Measurements from ENCODE around the gene CSH2.
"Not testable (repeated sequence)": the region's sequence is repeated elsewhere in the genome, so short reads cannot be mapped to it uniquely, and the experiment has no call there.

- TF ChIP-seq CTCF, POLR2A (IDR thresholded peaks at IDR 0.05): not testable (repeated sequence)
Measured at GRCh38 chr17:63917206-63917605, 43.7 kb upstream of the CSH2 start.

All from thyroid gland (tissue), 4 donors.